Measurements from ENCODE around the gene MESP2.
A peak's percentile ranks its signal among the peaks of the same experiment; 100 is the strongest.
"Not testable (repeated sequence)": the region's sequence is repeated elsewhere in the genome, so short reads cannot be mapped to it uniquely, and the experiment has no call there.

The MESP2 gene

DNA sequence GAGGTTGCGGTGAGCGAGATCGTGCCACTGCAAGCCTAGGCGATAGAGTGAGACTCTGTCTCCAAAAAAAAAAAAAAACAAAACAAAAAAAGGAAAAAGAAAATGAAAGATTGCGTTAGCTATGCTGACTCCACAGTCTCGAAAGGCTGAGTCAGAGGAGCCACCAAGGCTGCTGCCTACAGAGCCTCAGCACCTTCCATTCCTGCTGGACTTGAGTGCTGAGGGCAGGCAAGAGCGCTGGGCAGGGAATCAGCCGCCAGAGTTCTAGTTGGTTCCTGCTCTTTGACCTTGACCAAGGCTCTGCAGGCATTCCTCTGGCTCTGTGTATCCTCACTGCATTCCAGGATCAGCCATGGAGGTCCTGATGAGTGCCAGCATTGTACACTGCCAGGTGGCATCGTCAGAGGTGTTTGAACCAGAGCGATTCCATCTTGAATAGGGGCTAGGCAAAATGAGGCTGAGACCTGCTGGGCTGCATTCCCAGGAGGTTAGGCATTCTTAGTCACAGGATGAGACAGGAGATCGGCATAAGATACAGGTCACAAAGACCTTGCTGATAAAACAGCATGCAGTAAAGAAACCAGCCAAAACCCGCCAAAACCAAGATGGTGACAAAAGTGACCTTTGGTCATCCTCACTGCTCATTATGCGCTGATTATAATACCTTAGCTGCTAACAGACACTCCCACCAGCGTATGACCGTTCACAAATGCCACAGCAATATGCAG, 5.9 kb downstream of the MESP2 start:
- Histone ChIP-seq H3K27ac (ENCODE audit: low read length) (peak overlapping the region; percentile 96), H3K27me3 (replicated peaks; ENCODE audit: insufficient read depth, low read length) (no peaks in the 10 kb centered on the region), H3K79me2 (ENCODE audit: low read length) (no peaks in the 10 kb centered on the region), H3K4me1 (ENCODE audit: low read length) (peaks cover 24% of the 10 kb centered on the region), H4K20me1 (ENCODE audit: insufficient read depth, low read length) (no peaks in the 10 kb centered on the region), H3K9me3 (replicated peaks; ENCODE audit: insufficient read depth, low read length) (no peaks in the 10 kb centered on the region), H3K4me2 (ENCODE audit: low read depth, low read length) (peak overlapping the region; percentile 84; the same call in 1 of the 2 replicates), H3K9ac (ENCODE audit: low read length) (peak overlapping the region; percentile 62; the same call in 1 of the 2 replicates), H3K4me3 (ENCODE audit: low read length) (0 out of 2 replicates have a peak overlapping the region, but pooled peaks have one; percentile 24), H3F3A (ENCODE audit: insufficient read depth, low read length) (peaks cover 20% of the 10 kb centered on the region), H3K9me2 (replicated peaks; ENCODE audit: insufficient read depth, low read length) (no peaks in the 10 kb centered on the region), H2AFZ (ENCODE audit: low read length) (peak overlapping the region; percentile 47), H3K36me3 (replicated peaks; ENCODE audit: insufficient read depth, low read length) (no peaks in the 10 kb centered on the region)
- TF ChIP-seq EZH2 (optimal IDR thresholded peaks at IDR 0.05; ENCODE audit: low read depth, low read length): no peak
- TF ChIP-seq, protein P1, sequence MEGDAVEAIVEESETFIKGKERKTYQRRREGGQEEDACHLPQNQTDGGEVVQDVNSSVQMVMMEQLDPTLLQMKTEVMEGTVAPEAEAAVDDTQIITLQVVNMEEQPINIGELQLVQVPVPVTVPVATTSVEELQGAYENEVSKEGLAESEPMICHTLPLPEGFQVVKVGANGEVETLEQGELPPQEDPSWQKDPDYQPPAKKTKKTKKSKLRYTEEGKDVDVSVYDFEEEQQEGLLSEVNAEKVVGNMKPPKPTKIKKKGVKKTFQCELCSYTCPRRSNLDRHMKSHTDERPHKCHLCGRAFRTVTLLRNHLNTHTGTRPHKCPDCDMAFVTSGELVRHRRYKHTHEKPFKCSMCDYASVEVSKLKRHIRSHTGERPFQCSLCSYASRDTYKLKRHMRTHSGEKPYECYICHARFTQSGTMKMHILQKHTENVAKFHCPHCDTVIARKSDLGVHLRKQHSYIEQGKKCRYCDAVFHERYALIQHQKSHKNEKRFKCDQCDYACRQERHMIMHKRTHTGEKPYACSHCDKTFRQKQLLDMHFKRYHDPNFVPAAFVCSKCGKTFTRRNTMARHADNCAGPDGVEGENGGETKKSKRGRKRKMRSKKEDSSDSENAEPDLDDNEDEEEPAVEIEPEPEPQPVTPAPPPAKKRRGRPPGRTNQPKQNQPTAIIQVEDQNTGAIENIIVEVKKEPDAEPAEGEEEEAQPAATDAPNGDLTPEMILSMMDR (IDR thresholded peaks at IDR 0.05; ENCODE audit: low read length): no peak
- TF ChIP-seq EZH2phosphoT487 (IDR thresholded peaks at IDR 0.05; ENCODE audit: low read length): no peak
- peak; percentile 92 for DNase-seq

DNA sequence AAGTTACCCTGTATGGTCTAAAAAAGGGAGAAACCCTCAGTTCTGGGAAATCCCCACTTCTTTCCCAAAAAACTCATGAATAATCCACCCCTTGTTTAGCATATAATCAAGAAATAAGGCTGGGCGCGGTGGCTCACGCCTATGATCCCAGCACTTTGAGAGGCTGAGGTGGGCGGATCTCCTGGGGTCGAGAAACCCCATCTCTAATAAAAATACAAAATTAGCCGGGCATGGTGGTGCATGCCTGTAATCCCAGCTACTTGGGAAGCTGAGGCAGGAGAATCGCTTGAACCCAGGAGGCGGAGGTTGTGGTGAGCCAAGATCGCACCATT, 6.5 kb downstream of the MESP2 start:
- Histone ChIP-seq H3K4me1 (ENCODE audit: low read length) (peaks cover 24% of the 10 kb centered on the region), H3F3A (ENCODE audit: insufficient read depth, low read length) (peaks cover 20% of the 10 kb centered on the region), H3K27ac (ENCODE audit: low read length) (peak overlapping the region; percentile 96; the same call in 1 of the 2 replicates)
- H3K4me3 ChIP-seq (ENCODE audit: low read length); H3K36me3 ChIP-seq (replicated peaks; ENCODE audit: insufficient read depth, low read length); H3K79me2 ChIP-seq (ENCODE audit: low read length); H3K9ac ChIP-seq (ENCODE audit: low read length); H3K9me3 ChIP-seq (replicated peaks; ENCODE audit: insufficient read depth, low read length); H2AFZ ChIP-seq (ENCODE audit: low read length); DNase-seq; H3K4me2 ChIP-seq (ENCODE audit: low read depth, low read length); H3K9me2 ChIP-seq (replicated peaks; ENCODE audit: insufficient read depth, low read length); H4K20me1 ChIP-seq (ENCODE audit: insufficient read depth, low read length); H3K27me3 ChIP-seq (replicated peaks; ENCODE audit: insufficient read depth, low read length): not testable (repeated sequence)

DNA sequence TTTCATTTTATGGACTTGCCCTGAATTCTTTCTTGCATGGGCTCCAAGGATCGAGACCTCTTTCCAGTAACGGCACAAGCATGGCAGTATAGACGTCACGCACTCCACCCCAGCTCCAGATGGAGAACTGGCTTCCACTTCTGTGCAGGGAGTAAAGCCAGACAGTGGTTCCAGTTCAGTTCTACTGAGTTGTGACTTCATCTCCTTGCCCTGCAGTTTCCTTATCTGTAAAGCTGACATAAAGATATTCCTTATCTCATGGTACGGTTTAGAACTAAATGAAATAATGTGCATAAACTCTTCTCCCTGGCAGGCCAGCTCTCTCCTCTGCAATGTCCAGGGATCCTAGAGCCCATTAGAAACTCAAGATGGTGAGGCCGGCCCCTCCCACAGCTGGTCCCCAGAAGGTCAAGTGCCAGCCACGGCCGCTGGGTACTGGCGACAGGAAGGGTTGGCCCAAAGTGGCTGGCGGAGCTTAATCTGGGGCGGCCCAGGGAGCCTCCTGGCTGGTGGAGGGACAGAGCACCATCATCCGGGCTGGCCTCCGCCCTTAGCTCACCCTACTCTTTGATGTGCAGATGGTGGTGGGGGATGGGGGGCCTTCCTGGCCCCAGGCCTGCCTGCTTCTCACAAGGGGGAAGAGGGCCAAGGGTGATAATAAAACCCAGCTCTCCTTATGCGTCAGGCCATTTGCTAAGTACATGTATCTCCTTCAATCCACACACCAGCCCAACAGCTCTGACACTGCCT, 7.2 kb downstream of the MESP2 start:
- Histone ChIP-seq H3K27ac (ENCODE audit: low read length) (no peak overlapping the region), H3K79me2 (ENCODE audit: low read length) (no peaks in the 10 kb centered on the region), H3K27me3 (replicated peaks; ENCODE audit: insufficient read depth, low read length) (no peaks in the 10 kb centered on the region), H3K4me2 (ENCODE audit: low read depth, low read length) (no peak overlapping the region), H2AFZ (ENCODE audit: low read length) (no peak overlapping the region), H4K20me1 (ENCODE audit: insufficient read depth, low read length) (no peaks in the 10 kb centered on the region), H3K9me2 (replicated peaks; ENCODE audit: insufficient read depth, low read length) (no peaks in the 10 kb centered on the region), H3F3A (ENCODE audit: insufficient read depth, low read length) (peaks cover 20% of the 10 kb centered on the region), H3K36me3 (replicated peaks; ENCODE audit: insufficient read depth, low read length) (no peaks in the 10 kb centered on the region), H3K9me3 (replicated peaks; ENCODE audit: insufficient read depth, low read length) (no peaks in the 10 kb centered on the region), H3K4me3 (ENCODE audit: low read length) (no peak overlapping the region), H3K4me1 (ENCODE audit: low read length) (peaks cover 24% of the 10 kb centered on the region), H3K9ac (ENCODE audit: low read length) (no peak overlapping the region)
- no peak for DNase-seq
- TF ChIP-seq EZH2 (optimal IDR thresholded peaks at IDR 0.05; ENCODE audit: low read depth, low read length) (no peak), EZH2phosphoT487 (IDR thresholded peaks at IDR 0.05; ENCODE audit: low read length) (no peak)
- TF ChIP-seq, protein P1 (IDR thresholded peaks at IDR 0.05; ENCODE audit: low read length): no peak
